Placental pericyte (primary cell): ENCODE data around the gene CES5A. TPM values are rescaled to one million over a fixed set of nuclear protein-coding genes. Genes with fewer than 3 reads are reported as not detected.

Experiments
- total RNA-seq: library from RNA; depleted of rRNA; stranded (reverse); fragments of >200 nt; gene quantifications from 2 replicates; pipeline ENCODE4 v1.2.3, GENCODE V29; 2012

Gene CES5A, protein sequence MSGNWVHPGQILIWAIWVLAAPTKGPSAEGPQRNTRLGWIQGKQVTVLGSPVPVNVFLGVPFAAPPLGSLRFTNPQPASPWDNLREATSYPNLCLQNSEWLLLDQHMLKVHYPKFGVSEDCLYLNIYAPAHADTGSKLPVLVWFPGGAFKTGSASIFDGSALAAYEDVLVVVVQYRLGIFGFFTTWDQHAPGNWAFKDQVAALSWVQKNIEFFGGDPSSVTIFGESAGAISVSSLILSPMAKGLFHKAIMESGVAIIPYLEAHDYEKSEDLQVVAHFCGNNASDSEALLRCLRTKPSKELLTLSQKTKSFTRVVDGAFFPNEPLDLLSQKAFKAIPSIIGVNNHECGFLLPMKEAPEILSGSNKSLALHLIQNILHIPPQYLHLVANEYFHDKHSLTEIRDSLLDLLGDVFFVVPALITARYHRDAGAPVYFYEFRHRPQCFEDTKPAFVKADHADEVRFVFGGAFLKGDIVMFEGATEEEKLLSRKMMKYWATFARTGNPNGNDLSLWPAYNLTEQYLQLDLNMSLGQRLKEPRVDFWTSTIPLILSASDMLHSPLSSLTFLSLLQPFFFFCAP
- total RNA-seq, result not detected in 2 replicates

DNA sequence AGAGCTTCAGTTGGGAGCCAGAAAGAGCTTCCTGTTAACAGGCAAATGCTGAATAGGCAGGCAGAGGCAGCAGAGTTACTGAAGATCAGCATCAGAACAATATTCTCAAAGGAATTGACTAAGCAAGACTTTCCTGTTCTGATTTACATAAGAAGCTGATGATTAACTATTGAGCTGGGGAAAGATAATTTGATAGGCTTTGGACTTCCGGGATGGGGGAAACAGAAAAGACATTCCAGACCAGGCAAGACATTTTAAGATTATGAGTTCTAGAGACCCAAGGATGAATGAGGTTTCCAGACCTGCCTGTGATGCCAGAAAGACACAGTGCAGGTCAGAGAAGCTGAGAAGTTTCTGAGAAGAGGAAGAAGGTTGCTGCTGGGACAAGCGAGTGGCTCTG is at the start of gene CES5A:
Gene CES5A (minus strand): TSS at position 101 of the 400 bp plus-strand sequence. CDS start 152 bp downstream, outside the sequence.

GRCh38 chr16:55832773-55833691 is 42.1 kb downstream of the CES5A start, which contains the start of gene CES1:
Gene CES1, minus strand, starts transcription at chr16:55833096. Its CDS starts 41 bp downstream, at chr16:55833055.

Other genes starting within 250 kb of the CES5A start
- gene SLC6A2, start 219.4 kb downstream of the CES5A start, total RNA-seq, result 0.43 TPM in 1 of 2 replicates, not detected in the other
- 0.22 and 1.6 TPM in 2 replicates for gene CES1, start 42.3 kb downstream of the CES5A start, total RNA-seq